ENCODE measurements around the gene NDUFB6.

DNA sequence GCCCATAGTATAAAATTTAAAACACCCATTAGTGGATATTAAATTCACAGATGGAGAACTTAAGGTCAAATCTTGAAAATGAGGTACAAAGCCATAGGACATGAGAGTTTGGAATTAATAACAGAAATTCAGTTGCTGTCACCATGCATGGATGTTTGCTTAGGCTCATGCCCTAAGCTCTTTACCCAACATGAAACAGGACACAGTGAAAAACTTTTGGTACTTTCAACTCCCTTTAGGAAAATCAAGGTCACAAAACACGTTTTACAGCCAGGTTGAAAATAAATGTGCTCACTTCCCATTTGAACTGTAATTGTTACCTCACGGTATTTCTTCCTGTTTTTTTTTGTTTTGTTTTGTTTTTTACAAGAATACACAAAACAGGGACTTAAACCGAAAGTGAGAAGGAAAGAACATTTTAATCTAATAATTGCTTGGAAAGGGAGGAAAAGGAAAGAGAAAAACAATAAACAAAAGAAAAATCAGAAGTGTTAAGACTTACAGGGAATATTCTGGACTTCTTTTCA, 14.5 kb downstream of the NDUFB6 start:
- TF ChIP-seq, protein P1, sequence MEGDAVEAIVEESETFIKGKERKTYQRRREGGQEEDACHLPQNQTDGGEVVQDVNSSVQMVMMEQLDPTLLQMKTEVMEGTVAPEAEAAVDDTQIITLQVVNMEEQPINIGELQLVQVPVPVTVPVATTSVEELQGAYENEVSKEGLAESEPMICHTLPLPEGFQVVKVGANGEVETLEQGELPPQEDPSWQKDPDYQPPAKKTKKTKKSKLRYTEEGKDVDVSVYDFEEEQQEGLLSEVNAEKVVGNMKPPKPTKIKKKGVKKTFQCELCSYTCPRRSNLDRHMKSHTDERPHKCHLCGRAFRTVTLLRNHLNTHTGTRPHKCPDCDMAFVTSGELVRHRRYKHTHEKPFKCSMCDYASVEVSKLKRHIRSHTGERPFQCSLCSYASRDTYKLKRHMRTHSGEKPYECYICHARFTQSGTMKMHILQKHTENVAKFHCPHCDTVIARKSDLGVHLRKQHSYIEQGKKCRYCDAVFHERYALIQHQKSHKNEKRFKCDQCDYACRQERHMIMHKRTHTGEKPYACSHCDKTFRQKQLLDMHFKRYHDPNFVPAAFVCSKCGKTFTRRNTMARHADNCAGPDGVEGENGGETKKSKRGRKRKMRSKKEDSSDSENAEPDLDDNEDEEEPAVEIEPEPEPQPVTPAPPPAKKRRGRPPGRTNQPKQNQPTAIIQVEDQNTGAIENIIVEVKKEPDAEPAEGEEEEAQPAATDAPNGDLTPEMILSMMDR (IDR thresholded peaks at IDR 0.05): no peak
- TF ChIP-seq POLR2A (IDR thresholded peaks at IDR 0.05): no peak
